Midbrain (tissue), 1 donor: ENCODE results near the gene LMNTD2.
"Not testable (repeated sequence)": the region's sequence is repeated elsewhere in the genome, so short reads cannot be mapped to it uniquely, and the experiment has no call there.

Source experiments
- DNase-seq: peaks from one replicate; lab custom pipeline; 2025; lab: John Stamatoyannopoulos, UW

LMNTD2 gene

DNA sequence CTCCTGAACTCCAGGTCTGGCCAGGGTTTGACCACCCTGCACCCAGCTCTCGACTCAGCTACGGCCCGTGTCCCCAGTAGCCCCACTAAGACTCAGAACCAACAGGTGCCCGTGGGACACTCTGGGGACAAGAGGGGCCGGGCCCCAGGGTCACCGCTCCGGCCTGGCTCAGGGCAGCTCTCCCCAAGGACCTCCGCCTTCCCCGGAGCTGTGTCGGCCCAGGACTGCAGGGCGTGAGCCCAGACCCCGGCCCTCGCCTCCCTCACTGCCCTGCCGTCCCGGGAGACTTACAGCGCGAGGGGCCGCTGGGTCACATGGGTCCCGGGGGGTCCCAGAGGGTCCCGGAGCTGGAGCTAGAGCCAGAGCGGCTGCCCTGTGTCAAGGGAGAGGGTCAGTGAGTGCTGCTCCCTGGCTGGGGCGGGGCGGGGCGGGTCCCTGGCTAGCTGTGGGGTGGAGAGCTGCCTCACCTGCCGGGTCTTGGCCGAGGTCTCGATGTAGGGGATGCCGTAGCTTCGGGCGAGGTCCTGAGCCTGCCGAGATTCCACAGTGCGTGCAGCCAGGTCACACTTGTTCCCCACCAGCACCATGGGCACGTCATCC is 27.5 kb downstream of the LMNTD2 start:
- no peak for DNase-seq

DNA sequence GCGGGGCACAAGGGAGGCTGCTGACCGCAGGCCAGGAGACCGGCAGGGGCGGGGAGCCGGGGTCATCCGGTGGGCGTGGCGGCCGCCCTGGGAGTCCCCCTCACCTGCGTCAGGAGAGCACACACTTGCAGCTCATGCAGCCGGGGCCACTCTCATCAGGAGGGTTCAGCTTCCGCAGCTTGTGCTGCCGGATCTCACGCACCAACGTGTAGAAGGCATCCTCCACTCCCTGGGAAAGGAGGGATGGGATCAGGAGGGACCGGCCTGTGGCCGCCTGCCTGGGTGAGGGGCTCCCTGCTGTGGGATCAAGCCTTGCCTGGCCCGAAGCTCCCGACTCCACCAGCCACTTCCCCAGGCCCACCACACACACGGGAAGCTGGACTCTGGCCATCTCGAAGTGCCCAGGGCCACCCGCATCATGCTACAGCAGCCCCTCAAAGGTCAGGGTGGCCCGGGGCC is 28.0 kb downstream of the LMNTD2 start:
- no peak for DNase-seq

DNA sequence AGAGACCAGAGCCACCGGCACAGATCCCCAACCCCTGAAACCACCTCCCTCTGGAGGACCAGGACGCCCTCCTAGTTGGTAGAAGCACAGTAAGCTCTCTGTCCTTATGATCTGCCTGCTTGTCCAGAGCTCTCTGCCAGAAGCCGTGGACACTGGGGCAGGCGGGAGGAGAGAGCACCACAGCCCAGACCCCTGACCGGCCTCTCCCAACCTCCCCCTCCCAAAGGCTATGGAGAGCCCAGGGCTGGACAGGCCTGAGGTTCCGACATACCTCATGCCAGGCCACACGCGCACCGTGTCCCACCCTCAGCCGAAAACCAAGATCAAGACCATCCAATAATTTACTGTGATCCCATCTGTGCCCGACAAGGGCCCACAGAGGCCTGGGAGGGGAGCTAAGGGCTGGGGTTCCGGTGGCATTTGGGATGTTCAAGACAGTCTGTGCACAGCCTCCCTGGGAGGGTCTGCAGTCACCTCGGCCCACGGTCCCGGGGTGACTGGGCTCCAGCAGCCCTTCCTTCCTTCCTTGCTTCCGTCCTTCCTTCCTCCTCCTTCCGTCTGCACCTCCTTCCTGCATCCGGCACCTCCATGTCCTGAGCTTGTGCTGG is 28.5 kb downstream of the LMNTD2 start:
- no peak for DNase-seq

DNA sequence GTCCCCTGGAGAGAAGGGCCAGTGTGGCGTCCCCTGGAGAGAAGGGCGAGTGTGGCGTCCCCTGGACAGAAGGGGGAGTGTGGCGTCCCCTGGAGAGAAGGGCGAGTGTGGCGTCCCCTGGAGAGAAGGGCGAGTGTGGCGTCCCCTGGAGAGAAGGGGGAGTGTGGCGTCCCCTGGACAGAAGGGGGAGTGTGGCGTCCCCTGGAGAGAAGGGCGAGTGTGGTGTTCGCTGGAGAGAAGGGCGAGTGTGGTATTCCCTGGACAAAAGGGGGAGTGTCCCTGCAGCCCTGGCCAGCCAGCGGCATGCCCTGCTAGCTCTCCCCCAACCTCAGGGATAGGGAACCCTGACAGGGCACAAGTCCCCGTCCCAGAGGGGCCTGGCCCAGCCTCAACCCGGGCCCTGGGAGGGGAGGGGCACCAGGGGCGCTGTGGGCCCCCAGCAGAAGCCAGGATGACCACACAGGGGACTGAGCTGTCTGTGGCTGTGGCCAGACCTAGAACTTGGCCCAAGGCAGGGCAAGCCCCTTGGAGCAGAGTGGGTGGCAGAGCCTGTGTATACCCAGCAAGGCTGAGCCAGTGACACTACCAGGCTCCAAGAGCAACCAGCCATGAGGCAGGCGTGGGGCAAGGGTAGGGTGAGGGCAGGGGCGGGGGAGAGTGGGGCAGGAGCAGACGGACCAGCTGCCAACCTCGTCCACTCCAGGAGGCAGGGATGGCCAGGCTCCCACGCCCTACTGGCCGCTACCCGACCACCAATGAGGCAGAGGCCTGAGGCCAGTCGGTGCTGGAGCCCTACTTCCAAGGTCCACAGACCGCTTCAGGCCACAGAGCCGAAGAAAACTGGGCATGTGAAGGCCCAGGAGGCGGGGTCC is 29.3 kb downstream of the LMNTD2 start:
- no peak for DNase-seq

DNA sequence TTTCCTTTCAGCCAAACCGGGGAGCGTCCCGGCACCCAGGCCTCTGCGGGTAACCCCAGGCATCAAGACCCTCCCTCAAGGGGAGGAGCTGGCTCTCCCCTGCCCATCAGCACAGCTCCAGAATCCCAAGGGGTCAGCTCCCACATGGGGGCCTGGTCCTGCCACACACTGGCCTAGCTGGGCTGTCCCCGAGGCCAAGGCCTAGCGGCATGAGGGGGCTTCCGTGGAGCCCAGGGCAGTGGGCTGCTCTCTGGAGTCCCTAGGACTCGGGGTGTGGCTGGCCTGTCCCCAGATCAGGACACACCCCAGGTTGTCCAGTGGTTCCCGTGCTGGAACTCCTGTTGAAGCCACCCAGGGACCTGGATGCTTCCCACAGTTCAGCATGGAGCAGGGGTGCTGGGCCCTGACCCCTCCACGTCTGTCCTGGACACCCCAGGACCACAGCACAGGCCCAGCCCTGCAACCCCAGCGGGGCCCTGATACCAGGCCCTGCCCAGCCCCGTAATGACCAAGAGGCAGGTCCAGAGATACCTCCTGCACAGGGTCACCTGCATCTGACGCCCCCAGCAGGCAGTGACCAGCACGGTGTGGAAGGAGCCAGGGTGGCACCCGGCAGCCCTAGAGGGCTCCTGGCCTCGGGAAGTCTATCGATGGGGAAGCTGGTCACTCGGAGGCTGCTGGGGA is 30.7 kb downstream of the LMNTD2 start:
- no peak for DNase-seq

DNA sequence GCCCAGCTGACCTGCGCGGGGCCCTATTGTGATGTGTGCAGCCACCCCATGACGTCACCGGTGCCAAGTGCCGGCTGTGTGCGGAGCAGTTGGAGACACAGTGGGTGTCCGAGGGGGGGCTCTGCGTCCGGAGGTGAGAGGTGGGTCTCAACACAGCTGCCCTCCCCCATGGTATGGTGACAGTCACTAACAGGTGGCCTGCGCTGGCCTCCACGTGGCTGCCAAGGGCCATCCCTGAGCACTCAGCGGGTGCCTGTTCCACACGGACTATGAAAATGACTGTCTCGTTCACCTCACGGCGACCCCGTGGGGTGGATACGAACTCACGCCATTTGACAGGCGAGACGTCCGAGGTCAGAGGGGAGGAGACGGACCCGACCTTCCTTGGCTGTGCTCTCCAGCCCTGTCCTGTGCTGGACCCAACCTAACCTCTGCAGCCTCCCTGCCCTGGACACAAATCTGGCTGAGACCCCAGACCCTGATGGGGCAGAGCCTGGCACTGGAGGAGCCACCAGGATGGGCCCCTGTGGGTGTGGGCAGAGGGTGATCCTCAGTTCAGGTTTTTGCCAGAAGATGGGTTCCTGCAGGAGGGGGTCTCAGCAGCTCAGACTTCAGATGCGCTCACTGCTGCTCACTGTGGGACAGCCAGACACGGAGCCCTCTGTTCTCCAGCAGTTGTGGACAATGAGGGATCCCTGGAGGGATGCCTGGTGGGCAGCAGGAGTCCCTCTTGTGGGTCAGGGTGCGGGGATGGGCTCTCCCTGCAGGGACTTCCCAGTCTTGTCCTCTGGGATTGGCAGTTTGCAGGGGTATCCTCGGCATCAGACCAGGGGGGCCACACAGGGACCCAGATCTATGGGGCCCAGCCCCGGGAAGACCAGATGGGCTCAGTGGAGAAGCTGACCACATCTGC is 31.5 kb downstream of the LMNTD2 start:
- DNase-seq: no peak

DNA sequence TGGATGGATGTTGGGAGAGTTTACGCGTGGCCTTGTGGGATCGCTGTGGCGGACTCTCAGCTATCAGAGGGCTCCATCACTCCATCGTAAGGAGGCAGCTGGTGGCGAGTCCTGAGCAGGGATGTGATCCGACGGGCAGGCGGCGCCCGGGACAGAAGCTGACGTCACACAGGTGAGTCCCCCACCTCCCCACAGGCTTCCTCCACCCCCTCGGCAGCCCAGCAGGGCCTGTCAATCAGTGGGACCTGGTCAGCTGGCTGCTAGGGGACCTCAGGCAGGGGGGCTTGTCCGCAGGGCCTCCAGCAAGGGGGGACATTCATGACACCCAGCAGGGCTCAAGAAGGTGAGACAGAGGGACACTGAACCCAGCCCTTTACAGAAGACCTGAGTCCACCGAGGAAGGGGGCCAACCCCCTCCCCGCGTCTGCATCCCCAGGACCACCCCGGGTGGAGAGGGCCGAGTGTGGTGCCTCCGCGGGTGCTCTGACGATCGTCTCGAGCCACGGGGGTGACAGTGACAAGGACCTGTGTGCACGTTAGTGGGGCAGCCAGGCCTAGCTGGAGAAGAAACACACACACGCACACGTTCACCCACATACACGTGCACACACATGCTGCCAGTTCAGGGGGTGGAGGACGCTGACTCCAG is 32.2 kb downstream of the LMNTD2 start:
- DNase-seq: no peak

DNA sequence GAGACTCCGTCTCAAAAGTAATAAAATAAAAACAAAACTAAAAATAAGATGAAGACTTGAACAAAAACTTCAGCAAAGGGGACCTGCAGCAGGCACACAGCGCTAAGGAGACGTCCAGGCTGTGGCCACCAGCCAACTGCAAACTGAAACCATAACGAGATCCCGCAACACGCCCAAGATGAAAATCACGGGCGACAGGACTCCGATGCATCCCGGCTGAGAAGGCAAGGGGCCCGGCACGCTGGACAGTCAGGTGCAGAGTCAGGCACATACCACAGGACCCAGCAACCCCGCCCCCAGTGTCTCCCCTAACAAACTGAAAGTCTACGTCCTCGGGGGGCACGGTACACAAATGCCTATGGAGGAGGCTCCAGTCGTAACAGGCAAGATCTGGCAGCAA is 34.3 kb downstream of the LMNTD2 start:
- no peak for DNase-seq

DNA sequence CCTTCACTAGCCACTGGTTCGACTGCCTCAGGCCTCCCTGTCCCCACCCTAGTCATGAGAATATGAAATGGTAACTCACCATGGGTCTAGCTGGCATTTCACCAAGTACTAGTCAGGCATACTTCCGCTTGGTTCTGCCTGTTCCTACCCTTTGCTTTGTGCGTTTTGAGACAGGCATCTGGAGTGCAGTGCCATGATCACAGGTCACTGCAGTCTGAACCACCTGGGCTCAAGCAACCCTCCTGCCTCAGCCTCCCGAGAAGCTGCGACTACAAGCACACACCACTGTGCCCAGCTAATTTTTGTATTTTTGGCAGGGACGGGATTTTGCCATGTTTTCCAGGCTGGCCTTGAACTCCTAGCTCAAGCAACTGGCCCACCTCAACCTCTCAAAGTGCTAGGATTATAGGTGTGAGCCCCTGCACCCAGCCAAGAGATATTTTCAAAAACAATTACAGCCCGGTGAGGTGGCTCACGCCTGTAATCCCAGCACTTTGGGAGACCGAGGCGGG is 39.3 kb downstream of the LMNTD2 start:
- no peak for DNase-seq

DNA sequence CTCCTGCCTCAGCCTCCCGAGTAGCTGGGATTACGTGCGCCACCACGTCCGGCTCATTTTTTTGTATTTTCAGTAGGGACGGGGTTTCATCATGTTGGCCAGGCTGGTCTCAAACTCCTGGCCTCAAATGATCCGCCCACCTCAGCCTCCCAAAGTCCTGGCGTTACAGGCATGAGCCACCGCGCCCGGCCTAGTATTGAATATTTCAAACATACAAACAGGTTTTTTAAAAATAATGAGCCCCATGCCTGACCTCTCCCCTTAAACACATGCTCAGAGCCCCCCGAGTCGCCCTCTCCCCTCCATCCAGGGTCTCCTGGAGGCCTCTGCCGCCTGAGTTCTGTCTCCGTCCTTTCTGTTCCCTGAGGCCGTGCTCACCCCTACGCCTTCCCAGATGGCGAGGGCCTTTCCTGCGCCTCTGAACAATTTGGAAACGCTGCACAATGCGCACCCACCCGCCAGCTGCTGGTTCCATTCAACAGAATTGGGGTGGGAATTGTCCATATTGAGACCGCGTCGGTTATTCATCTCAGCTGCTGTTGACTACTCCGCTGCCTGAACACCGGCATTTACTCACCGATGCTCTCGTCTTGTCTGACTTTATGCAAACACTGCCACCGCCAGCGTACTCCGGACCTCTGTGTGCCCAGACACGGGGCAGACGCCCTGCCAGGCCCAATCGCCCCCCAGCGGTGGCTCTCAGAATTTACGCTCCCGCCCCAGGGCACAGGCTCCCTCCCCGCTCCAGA is 39.9 kb downstream of the LMNTD2 start:
- DNase-seq: no peak

DNA sequence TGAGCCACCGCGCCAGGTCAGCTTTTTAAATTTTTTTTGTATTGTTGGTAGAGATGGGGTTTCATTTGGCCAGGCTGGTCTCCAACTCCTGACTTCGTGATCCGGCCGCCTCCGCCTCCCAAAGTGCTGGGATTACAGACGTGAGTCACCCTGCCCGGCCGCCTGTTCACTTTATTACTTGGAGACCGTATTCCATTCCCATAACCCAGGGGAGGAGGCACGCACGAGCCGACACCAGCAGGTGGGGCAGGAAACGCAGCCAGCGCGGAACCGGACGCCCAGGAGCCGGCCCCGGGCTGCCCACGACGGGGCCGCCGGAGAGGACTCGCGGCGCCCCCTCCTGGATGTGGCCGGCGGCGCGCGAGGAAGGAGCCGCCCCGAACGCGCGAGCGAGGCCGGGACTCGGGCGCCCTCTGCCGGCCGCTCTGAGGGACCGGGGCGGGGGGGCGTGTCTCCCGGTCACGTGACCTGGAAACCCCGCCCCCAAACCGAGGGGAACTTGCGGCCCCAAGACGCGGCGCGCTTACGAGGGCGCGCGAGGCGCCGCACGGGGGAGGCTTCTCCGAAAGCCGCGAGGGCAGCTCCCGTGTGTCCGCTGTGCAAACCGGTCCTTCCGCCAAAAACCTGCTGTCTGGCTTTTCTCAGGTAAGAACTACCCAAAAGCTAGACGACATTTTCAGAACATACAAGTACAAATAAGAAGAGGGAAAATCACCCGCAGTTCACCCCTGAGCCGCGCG is 41.9 kb downstream of the LMNTD2 start:
- no peak for DNase-seq

DNA sequence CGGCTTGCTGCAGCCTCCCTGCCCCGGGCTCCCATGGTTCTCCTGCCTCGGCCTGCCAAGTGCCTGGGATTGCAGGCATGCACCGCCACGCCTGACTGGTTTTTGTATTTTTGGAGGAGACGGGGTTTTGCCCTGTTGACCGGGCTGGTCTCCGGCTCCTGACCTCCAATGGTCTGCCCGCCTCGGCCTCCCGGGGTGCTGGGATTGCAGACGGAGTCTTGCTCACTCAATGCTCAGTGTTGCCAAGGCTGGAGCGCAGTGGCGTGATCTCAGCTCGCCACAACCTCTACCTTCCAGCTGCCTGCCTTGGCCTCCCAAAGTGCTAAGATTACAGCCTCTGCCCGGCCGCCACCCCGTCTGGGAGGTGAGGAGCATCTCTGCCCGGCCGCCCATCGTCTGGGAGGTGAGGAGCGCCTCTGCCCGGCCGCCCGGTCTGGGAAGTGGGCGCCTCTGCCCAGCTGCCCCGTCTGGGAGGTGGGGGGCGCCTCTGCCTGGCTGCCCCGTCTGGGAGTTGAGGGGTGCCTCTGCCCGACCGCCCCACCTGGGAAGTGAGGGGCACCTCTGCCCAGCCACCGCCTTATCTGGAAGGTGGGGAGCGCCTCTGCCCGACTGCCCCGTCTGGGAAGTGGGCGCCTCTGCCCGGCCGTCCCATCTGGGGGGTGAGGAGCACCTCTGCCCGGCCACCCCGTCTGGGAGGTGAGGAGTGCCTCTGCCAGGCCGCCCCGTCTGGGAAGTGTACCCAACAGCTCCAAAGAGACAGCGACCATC is 43.4 kb downstream of the LMNTD2 start:
- not testable (repeated sequence) for DNase-seq

DNA sequence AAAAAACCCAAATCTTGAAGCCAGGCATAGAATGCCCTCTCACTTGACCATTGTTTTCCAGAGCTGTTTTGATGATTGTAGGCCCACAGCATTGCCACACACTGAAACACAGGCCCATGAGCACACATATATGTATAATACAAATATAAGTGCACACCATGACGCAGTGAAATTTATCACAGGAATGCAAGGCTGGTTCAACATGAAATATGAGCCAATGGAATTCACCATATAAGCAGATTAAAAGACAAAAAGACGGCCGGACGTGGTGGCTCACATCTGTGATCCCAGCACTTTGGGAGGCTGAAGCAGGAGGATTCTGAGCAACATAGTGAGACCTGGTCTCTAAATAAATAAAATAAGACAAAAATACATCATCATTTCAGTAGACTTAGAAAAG is 44.1 kb downstream of the LMNTD2 start:
- no peak for DNase-seq

DNA sequence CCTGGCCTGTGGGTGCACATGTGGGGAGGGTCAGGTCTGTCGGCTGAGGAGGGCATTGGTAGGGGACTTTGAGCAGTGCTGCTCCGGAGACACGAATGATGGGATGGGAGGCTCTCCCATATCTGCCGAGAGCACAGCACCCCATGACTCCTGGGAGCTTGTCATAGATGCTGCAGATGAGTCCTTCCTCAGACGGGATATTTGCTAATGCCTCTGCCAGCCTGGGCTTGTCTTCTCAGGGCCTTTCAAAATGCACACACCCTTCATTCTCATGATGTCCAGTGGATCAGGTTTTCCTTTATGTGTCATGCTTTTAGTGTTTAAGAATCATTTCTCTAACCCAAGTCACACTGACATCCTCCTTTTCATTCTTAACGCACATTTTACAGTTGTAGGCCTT is 45.4 kb downstream of the LMNTD2 start:
- no peak for DNase-seq

DNA sequence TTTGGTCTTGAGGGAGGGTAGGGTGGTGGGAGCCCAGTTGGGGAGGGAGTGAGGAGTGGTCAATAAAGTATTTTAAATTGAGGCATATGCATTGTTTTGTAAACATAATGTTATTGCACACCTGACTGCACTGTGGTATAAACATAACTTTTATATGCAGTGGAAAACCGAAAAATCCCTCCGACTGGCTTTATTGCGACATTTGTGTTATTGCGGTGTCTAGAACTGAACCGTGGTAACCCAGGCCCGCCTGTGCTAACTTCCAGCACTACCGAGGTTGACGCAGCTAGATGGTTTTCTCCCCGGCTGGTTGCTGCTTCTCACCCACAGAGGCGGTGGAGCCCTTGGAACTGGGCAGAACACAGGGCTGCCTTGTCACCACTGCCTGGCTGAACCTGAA is 45.9 kb downstream of the LMNTD2 start:
- no peak for DNase-seq

DNA sequence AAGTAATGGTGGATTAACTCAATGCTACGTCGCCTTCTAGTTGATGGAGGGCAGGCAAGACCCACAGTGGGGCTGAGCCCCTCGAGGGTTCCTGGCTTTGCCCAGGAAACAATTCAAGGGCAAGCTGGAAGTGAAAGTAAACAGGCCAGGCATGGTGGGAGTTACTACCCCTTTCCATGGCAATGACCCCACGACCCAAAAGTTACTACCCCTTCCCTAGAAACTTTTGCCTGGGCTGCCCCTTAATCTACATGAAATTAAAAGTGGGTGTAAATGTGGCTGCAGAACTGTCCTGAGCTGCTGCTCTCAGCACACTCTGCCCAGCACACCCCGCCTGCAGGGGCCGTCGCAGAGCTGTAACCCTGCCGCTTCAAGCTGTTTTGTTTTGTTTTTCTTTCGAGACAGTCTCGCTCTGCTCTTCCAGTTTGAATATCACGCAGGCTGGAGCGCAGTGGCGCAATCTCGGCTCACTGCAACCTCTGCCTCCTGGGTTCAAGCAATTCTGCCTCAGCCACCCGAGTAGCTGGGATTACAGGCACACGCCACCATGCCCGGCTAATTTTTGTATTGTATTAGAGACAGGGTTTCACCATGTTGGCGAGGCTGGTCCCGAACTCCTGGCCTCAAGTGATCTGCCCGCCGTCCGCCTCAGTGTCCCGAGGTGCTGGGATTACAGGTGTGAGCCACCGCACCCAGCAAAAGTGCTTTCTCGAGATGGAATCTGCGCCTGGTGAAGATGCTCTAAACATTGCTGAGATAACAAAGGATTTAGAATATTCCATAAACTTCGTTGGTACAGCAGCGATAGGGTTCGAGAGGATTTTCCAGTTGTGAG is 47.6 kb downstream of the LMNTD2 start:
- no peak for DNase-seq

DNA sequence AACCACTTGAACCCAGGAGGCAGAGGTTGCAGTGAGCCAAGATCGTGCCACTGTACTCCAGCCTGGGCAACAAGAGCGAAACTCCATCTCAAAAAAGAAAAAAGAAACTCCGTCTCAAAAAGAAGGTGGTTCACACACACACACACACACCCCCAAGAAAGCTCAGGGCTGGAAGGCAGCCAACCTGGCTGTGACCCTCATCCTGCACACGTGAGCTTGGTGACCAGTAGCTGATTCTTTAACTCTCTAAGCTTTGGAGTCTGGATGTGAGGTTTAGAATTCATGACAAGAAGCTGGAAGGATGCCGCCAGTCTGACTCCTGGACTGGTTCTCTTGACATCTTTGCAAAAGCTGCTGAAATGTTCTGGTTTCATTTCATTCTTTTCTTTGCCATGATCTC is 51.6 kb downstream of the LMNTD2 start:
- no peak for DNase-seq
